Activated T-helper 1 cell treated with anti-CD3 and anti-CD28 coated beads, Interleukin-12 subunit alpha, Interleukin-12 subunit beta, Interleukin-2, Interleukin-4 antibody, amounts not matched to agents 30 ng/mL and 10 ng/mL and 1 ng/mL, durations not matched to agents 14 hours and 24 hours and 36 hours (primary cell): ENCODE data around the gene METTL6. TPM values are rescaled to one million over a fixed set of nuclear protein-coding genes. Genes with fewer than 3 reads are reported as not detected.

ENCODE experiments used
- DNase-seq: peaks from one replicate; pipeline ENCODE4 v3.0.0; 2021; ENCODE audit warnings: low spot score
- H3K27ac Mint-ChIP-seq: one replicate; pipeline ENCODE4 v1.8.0; 2021; ENCODE audit warnings: mild to moderate bottlenecking, mixed read lengths
- H3K27me3 Mint-ChIP-seq: one replicate; pipeline ENCODE4 v1.8.0; 2022; ENCODE audit warnings: mild to moderate bottlenecking, moderate library complexity, mixed read lengths; ENCODE audit not compliant: insufficient read depth
- H3K36me3 Mint-ChIP-seq: one replicate; pipeline ENCODE4 v1.8.0; 2021; ENCODE audit warnings: low read depth, mixed read lengths
- H3K4me1 Mint-ChIP-seq: one replicate; pipeline ENCODE4 v1.8.0; 2021; ENCODE audit warnings: low read depth, mixed read lengths
- H3K4me3 Mint-ChIP-seq: one replicate; pipeline ENCODE4 v1.8.0; 2021; ENCODE audit warnings: mild to moderate bottlenecking, moderate library complexity, mixed read lengths
- H3K9me3 Mint-ChIP-seq: one replicate; pipeline ENCODE4 v1.8.0; 2021; ENCODE audit warnings: mixed read lengths
- intact Hi-C: fragments of 100-400 bp; cut with micrococcal nuclease; formaldehyde crosslinking; loops from one replicate; pipeline ENCODE4 v1.15.1; 2024
- total RNA-seq: library from RNA; stranded (reverse); gene quantifications from 2 replicates; pipeline ENCODE4 v1.2.3, GENCODE V29; 2022

The METTL6 gene, protein sequence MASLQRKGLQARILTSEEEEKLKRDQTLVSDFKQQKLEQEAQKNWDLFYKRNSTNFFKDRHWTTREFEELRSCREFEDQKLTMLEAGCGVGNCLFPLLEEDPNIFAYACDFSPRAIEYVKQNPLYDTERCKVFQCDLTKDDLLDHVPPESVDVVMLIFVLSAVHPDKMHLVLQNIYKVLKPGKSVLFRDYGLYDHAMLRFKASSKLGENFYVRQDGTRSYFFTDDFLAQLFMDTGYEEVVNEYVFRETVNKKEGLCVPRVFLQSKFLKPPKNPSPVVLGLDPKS
- 15.0 and 15.8 TPM in 2 replicates for total RNA-seq

DNA sequence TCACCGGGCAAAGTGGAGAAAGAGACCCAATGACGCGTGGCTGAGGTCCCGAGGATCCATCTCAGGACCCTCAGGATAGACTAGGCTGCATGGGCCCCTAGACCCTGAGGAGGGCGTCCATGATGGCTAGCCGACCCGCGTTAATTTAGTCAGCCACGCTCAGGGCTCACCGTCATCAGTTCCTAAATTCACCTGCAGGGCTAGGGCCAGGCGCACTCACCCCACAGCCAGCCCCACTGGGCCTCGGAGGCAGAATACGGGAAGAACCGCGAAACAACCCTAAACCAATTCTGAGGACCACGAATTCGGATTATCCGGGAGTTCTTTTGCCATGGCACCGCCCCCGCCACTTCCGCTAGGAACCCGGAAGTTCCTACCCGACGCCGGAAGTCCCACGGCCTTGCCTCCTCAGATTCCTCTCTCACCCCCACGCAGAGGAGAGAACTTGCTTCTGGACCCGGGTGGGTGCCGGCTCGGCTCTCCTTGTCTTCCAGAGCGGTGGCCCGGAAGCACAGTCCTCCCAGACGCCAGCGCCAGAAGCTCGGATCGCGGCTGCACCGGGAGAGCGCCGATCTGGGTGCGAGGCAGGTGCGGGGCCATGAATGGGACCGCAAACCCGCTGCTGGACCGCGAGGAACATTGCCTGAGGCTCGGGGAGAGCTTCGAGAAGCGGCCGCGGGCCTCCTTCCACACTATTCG is at the start of gene METTL6, which contains the start of gene EAF1:
TSS of gene METTL6 (minus strand) at position 363 of the 699 bp plus-strand sequence. CDS start 1,033 bp downstream, outside the sequence.
TSS of gene EAF1 (plus strand) at position 417 of the 699 bp plus-strand sequence. CDS start at position 599, 182 bp downstream.
- peak; percentile 81 for DNase-seq

DNA sequence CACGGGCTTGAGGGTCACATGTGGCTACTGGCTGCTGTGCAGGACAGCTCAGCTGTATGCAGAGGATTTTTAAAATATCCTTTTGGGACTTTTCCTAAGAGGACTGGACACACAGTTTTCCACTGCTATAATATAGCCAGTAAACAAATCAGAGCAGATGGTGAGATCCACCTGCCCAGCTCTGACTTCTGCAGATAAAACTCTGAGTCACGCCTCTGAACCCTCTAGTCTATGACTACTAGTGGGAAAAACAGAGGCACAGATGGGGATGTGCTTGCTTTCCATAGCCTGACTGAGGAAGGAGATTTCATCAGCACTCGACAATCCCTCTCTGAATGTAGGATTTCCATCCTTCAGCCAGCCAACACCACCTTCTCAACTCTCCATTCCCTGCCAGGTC is 49.0 kb upstream of the METTL6 start:
- H3K27me3 Mint-ChIP-seq = peaks cover 9% of the 10 kb centered on the region
- DNase-seq = no peak
- no peak overlapping the region for H3K27ac Mint-ChIP-seq
- intact Hi-C loops = no loop called here
- no peak overlapping the region for H3K4me3 Mint-ChIP-seq
- H3K4me1 Mint-ChIP-seq = no peaks in the 10 kb centered on the region
- peaks cover under 1% of the 10 kb centered on the region for H3K36me3 Mint-ChIP-seq
- H3K9me3 Mint-ChIP-seq = no peaks in the 10 kb centered on the region

More for the DNA sequence above, at the start of gene METTL6, which contains the start of gene EAF1:
- Mint-ChIP-seq H3K27me3 (no peaks in the 10 kb centered on the region), H3K27ac (peak within 1 kb of the TSS; percentile 96), H3K4me3 (peak within 1 kb of the TSS; percentile 97), H3K9me3 (no peaks in the 10 kb centered on the region), H3K4me1 (peaks cover 61% of the 10 kb centered on the region), H3K36me3 (peaks cover 32% of the 10 kb centered on the region)
- intact Hi-C loops = loop anchor here (1.0 to 5.0 kb wide), 11 partner anchors 49 to 480 kb away; partner anchors contain the start of genes BTD, CAPN7, HACL1 and NR2C2

DNA sequence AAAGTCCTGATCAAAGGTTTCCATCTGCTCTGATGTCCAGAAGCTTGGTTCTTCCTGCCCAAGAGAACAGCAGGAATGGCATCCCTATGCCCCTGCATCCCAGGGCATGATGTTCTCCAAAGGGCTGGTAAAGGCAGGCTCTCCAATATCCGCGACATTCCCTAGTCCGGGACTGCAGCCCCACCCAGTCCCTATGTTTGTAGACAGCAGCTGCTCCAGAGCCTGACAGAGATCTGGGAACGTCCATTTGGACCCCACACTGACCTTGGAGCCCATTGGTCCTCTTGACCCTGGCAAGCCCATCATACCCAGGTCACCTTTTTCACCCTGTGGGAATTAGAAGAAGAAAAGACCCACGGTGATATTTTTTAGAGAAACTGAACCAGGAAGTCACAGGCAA is 47.8 kb upstream of the METTL6 start:
- peaks cover 2% of the 10 kb centered on the region for H3K36me3 Mint-ChIP-seq
- intact Hi-C loops = no loop called here
- no peaks in the 10 kb centered on the region for H3K9me3 Mint-ChIP-seq
- H3K27me3 Mint-ChIP-seq = peaks cover 6% of the 10 kb centered on the region
- H3K27ac Mint-ChIP-seq = no peak overlapping the region
- no peak for DNase-seq
- no peaks in the 10 kb centered on the region for H3K4me1 Mint-ChIP-seq
- H3K4me3 Mint-ChIP-seq = no peak overlapping the region

DNA sequence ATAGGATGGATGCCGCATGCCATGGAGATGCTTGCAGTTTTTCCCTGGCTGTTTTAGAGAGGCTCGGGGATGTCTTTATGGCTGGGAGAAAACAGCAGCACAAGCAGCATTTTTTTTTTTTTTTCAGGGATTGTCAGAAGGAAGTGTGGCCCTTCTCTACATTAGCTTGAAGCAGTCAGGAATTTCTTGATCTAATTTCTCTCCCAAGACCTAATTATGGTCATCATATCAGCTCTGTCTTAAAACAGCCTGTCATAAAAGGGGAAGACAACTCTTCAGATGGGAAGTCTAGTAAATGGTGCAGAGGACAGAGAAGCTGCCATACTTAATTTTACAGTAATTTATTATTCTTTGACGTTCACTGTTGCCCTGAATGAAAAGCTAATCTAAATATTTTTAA is 44.5 kb upstream of the METTL6 start:
- H3K4me1 Mint-ChIP-seq = peaks cover 6% of the 10 kb centered on the region
- peaks cover 6% of the 10 kb centered on the region for H3K27me3 Mint-ChIP-seq
- no peak overlapping the region for H3K4me3 Mint-ChIP-seq
- no peak overlapping the region for H3K27ac Mint-ChIP-seq
- DNase-seq = no peak
- peaks cover 2% of the 10 kb centered on the region for H3K36me3 Mint-ChIP-seq
- intact Hi-C loops = no loop called here
- H3K9me3 Mint-ChIP-seq = no peaks in the 10 kb centered on the region

DNA sequence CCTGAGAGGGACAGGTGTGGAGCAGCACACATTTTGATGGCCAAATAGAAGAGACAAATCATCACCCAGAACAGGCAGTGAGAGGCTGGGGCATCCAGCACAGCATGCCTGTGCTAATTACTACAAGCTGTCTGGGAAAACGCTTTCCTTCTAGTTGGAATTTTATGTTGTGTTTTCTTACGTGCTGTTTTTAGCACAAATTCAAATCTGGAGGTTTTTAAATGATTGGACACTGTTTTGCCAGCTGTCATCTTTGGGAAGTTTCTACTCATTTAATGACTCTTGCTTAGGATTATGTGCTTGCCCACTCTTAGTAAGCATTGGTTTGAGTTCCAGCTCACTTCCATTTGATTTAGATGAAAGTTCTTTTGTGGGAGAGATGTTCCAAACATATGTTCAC is 43.5 kb upstream of the METTL6 start:
- H3K9me3 Mint-ChIP-seq = no peaks in the 10 kb centered on the region
- intact Hi-C loops = no loop called here
- H3K36me3 Mint-ChIP-seq = peaks cover 2% of the 10 kb centered on the region
- no peak overlapping the region for H3K27ac Mint-ChIP-seq
- H3K4me3 Mint-ChIP-seq = no peak overlapping the region
- no peak for DNase-seq
- H3K4me1 Mint-ChIP-seq = peaks cover 6% of the 10 kb centered on the region
- peaks cover 6% of the 10 kb centered on the region for H3K27me3 Mint-ChIP-seq

GRCh38 chr3:15470261-15470660 is 42.9 kb upstream of the METTL6 start:
- H3K27me3 Mint-ChIP-seq = peaks cover 6% of the 10 kb centered on the region
- no peak overlapping the region for H3K27ac Mint-ChIP-seq
- intact Hi-C loops = no loop called here
- H3K4me1 Mint-ChIP-seq = peaks cover 6% of the 10 kb centered on the region
- DNase-seq = no peak
- no peak overlapping the region for H3K4me3 Mint-ChIP-seq
- H3K36me3 Mint-ChIP-seq = peaks cover 2% of the 10 kb centered on the region
- no peaks in the 10 kb centered on the region for H3K9me3 Mint-ChIP-seq

DNA sequence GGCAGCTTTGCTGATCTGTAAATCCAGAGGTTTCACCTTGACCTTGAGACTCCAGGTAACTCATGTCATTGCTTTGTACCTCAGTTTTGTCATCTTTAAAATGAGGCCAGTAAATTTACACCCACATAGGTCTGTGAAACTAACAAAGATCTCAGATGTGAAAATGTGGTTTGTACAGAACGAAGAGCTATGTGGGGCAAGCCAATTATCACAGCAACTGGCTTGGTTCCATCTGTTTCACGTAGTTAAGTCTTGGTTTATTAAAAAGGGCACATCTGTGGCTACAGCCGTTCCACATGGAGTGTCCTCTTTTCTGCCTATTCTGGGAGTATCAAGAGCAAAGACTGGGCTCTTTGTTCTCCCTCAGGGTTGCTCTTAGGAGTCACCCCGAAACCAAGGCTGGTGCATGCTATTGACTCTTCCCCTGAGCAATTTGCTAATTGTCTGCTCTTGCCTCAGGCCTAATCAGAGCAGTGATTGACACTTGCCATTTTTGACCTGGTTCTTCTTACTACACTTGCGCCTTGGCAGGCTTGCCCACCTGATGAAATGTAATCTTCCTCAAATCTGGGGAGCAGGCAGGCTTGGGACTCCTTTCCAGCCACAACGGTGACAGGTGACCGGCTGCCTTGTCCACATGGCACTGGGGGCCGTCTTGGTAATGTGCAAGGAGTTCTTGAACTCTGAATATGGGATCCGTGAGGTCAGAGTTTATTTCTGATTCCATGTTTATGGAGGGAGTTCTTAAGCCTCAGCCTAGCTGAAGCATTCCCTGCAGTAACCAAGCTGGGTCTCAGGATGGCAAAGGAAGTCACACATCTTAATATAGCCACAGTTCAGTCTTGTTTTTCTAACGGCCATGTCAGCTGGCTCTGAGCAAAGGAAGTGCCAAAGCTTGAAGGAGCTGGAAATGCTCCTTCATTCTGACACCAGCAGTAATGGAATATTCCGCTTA is 40.2 kb upstream of the METTL6 start:
- intact Hi-C loops = no loop called here
- Mint-ChIP-seq H3K4me3 (no peak overlapping the region), H3K27ac (no peak overlapping the region), H3K36me3 (peaks cover 2% of the 10 kb centered on the region), H3K27me3 (peaks cover 6% of the 10 kb centered on the region), H3K9me3 (no peaks in the 10 kb centered on the region), H3K4me1 (peaks cover 11% of the 10 kb centered on the region)
- no peak for DNase-seq

DNA sequence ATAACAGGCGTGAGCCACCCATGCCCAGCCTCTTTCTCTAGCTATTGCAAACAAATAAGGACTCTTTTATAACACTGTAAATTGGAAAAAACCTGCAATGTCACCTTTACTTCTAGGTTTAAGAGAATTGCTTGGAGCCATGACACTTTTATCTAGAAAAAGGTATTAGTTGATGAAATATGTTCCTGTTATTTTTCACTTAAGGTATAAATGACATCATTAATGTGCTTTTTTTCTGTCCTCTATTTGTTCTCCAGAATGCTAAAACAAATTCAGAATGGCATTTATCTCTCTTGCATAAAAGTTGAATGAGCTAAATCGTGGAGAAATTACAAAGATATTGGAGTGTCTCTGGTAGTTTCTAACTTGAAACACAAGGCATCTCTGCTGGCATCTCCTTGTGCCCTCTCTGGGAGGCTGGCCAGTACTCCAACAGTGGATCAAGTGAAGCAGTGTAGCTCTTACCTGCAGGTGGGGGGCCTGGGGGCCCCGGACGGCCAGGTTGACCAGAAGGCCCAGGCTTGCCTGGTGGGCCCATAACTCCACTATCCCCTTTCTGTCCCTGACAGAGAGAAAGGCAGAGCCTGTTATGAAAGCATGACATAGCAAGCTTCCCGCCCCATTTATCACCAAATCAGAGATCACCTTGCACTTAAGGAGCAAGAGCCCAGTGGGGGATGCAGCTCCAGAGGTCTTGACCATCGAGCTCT is 38.7 kb upstream of the METTL6 start:
- H3K4me1 Mint-ChIP-seq = peaks cover 21% of the 10 kb centered on the region
- no peaks in the 10 kb centered on the region for H3K36me3 Mint-ChIP-seq
- H3K9me3 Mint-ChIP-seq = no peaks in the 10 kb centered on the region
- H3K4me3 Mint-ChIP-seq = no peak overlapping the region
- no peaks in the 10 kb centered on the region for H3K27me3 Mint-ChIP-seq
- no peak for DNase-seq
- intact Hi-C loops = no loop called here
- no peak overlapping the region for H3K27ac Mint-ChIP-seq

DNA sequence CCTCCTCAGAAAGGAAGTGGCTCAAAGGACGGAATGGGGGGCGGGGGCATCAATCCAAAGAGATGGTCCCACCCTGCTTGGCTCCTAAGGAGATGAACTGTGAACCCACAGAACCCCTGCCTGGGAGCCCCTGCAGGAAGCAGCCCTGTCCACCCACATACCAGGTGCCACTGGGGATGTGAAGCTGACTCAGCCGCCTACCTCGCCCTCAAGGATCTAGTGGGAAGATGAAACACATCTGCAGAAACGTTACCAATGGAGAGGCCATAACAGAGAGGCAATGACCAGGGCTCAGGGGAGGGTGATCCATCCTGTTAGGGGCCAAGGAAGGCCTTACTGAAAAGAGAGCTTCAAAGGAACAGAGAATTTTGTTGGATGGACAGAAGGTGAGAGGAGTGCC is 35.1 kb upstream of the METTL6 start:
- intact Hi-C loops = no loop called here
- no peaks in the 10 kb centered on the region for H3K27me3 Mint-ChIP-seq
- H3K4me1 Mint-ChIP-seq = peaks cover 29% of the 10 kb centered on the region
- no peak overlapping the region for H3K4me3 Mint-ChIP-seq
- DNase-seq = no peak
- H3K36me3 Mint-ChIP-seq = peaks cover 3% of the 10 kb centered on the region
- H3K9me3 Mint-ChIP-seq = no peaks in the 10 kb centered on the region
- peak overlapping the region; percentile 35 for H3K27ac Mint-ChIP-seq

GRCh38 chr3:15460891-15461531 is 33.7 kb upstream of the METTL6 start:
- intact Hi-C loops = no loop called here
- Mint-ChIP-seq H3K27ac (no peak overlapping the region), H3K4me3 (no peak overlapping the region), H3K27me3 (no peaks in the 10 kb centered on the region), H3K4me1 (peaks cover 27% of the 10 kb centered on the region), H3K36me3 (peaks cover 3% of the 10 kb centered on the region), H3K9me3 (no peaks in the 10 kb centered on the region)
- no peak for DNase-seq

DNA sequence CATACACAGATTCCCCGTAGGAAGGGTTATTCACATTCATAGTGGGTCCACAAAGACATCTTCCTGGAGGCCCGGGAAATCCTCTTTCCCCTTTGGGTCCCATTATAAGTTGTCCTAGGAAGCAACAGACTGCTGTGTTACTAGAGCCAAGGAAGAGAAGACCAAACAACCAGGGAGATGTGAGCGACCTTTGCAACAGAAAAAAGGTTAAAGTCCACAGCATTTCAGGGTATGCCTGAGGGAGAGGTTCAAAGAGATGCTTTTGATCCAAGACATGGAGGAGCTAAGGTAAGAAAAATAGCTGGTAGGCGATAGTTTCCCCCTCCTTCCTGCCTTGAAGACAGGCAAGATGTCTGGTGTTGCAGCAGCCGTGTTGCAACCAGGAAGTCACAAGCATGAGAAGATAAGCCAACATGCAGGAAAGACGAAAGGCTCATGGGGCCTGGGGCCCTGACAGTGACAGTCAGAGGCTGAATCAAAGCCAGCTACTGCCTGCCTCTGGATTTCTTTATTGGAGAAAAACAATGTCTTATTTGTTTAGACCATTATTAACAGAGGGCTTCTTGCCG is 31.0 kb upstream of the METTL6 start:
- Mint-ChIP-seq H3K4me1 (peaks cover 27% of the 10 kb centered on the region), H3K27ac (no peak overlapping the region), H3K4me3 (no peak overlapping the region), H3K9me3 (no peaks in the 10 kb centered on the region), H3K36me3 (peaks cover 3% of the 10 kb centered on the region), H3K27me3 (no peaks in the 10 kb centered on the region)
- no peak for DNase-seq
- intact Hi-C loops = no loop called here
